Measurements from ENCODE around the gene SOS1. TPM values are rescaled to one million over a fixed set of nuclear protein-coding genes. Genes with fewer than 3 reads are reported as not detected.

SOS1 gene
- total and polyA plus RNA-seq, 2 of the 13 experiments (the other 11 are each of a cell fraction or from before 2014, with no cell fraction given) = 20.8 to 60.4 TPM

GRCh38 chr2:39124000-39124745 is 3.3 kb upstream of the SOS1 start (continued):
- TF ChIP-seq, protein P1, sequence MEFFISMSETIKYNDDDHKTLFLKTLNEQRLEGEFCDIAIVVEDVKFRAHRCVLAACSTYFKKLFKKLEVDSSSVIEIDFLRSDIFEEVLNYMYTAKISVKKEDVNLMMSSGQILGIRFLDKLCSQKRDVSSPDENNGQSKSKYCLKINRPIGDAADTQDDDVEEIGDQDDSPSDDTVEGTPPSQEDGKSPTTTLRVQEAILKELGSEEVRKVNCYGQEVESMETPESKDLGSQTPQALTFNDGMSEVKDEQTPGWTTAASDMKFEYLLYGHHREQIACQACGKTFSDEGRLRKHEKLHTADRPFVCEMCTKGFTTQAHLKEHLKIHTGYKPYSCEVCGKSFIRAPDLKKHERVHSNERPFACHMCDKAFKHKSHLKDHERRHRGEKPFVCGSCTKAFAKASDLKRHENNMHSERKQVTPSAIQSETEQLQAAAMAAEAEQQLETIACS (CRISPR knock-in tag; IDR thresholded peaks at IDR 0.05) = no peak
- TF ChIP-seq ZSCAN29 (CRISPR knock-in tag; conservative IDR thresholded peaks at IDR 0.05) (peak; percentile 96), POGZ (CRISPR knock-in tag; IDR thresholded peaks at IDR 0.05) (peak; percentile 97), MXD4 (CRISPR knock-in tag; IDR thresholded peaks at IDR 0.05) (peak; percentile 88), ZNF556 (CRISPR knock-in tag; IDR thresholded peaks at IDR 0.05; ENCODE audit: borderline replicate concordance) (peak; percentile 93), CC2D1A (CRISPR knock-in tag; IDR thresholded peaks at IDR 0.05) (no peak), PBX3 (CRISPR knock-in tag; IDR thresholded peaks at IDR 0.05; ENCODE audit: borderline replicate concordance) (no peak), ASH2L (IDR thresholded peaks at IDR 0.05; ENCODE audit: insufficient read length, low read depth, low read length) (peak; percentile 93), ZNF512 (CRISPR knock-in tag; IDR thresholded peaks at IDR 0.05) (no peak), ZNF816 (CRISPR knock-in tag; IDR thresholded peaks at IDR 0.05; ENCODE audit: borderline replicate concordance) (peak; percentile 6; the same call in 1 of the 2 replicates), SRF (IDR thresholded peaks at IDR 0.05; ENCODE audit: low read depth, low read length) (peak; percentile 98), TARDBP (CRISPR knock-in tag; IDR thresholded peaks at IDR 0.05) (peak; percentile 98), ZNF704 (CRISPR knock-in tag; IDR thresholded peaks at IDR 0.05; ENCODE audit: borderline replicate concordance) (peak; percentile 66)
- TF ChIP-seq, protein P2, sequence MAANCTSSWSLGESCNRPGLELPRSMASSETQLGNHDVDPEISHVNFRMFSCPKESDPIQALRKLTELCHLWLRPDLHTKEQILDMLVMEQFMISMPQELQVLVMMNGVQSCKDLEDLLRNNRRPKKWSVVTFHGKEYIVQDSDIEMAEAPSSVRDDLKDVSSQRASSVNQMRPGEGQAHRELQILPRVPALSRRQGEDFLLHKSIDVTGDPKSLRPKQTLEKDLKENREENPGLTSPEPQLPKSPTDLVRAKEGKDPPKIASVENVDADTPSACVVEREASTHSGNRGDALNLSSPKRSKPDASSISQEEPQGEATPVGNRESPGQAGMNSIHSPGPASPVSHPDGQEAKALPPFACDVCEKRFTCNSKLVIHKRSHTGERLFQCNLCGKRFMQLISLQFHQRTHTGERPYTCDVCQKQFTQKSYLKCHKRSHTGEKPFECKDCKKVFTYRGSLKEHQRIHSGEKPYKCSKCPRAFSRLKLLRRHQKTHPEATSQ (CRISPR knock-in tag; IDR thresholded peaks at IDR 0.05; ENCODE audit: borderline replicate concordance) = peak; percentile 96; the same call in 1 of the 2 replicates
- TF ChIP-seq, protein P3, sequence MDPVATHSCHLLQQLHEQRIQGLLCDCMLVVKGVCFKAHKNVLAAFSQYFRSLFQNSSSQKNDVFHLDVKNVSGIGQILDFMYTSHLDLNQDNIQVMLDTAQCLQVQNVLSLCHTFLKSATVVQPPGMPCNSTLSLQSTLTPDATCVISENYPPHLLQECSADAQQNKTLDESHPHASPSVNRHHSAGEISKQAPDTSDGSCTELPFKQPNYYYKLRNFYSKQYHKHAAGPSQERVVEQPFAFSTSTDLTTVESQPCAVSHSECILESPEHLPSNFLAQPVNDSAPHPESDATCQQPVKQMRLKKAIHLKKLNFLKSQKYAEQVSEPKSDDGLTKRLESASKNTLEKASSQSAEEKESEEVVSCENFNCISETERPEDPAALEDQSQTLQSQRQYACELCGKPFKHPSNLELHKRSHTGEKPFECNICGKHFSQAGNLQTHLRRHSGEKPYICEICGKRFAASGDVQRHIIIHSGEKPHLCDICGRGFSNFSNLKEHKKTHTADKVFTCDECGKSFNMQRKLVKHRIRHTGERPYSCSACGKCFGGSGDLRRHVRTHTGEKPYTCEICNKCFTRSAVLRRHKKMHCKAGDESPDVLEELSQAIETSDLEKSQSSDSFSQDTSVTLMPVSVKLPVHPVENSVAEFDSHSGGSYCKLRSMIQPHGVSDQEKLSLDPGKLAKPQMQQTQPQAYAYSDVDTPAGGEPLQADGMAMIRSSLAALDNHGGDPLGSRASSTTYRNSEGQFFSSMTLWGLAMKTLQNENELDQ (CRISPR knock-in tag; IDR thresholded peaks at IDR 0.05; ENCODE audit: borderline replicate concordance) = no peak; the same call in 1 of the 2 replicates
- TF ChIP-seq, protein P4, sequence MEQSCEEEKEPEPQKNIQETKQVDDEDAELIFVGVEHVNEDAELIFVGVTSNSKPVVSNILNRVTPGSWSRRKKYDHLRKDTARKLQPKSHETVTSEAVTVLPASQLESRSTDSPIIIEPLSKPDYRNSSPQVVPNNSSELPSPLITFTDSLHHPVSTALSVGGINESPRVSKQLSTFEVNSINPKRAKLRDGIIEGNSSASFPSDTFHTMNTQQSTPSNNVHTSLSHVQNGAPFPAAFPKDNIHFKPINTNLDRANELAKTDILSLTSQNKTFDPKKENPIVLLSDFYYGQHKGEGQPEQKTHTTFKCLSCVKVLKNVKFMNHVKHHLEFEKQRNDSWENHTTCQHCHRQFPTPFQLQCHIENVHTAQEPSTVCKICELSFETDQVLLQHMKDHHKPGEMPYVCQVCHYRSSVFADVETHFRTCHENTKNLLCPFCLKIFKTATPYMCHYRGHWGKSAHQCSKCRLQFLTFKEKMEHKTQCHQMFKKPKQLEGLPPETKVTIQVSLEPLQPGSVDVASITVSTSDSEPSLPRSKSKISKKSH (CRISPR knock-in tag; IDR thresholded peaks at IDR 0.05; ENCODE audit: borderline replicate concordance) = peak; percentile 97

All from HepG2 (cell line).